ENCODE data around the gene PPP3R1.

PPP3R1 gene

GRCh38 chr2:68151037-68151436 lies 101.3 kb downstream of the PPP3R1 start:
- Histone ChIP-seq H3K4me1 (ENCODE audit: control insufficient read depth, insufficient read depth, low read length) (0 out of 2 replicates have a peak, but pooled peaks cover 3% of the 10 kb centered on the region), H3K27ac (ENCODE audit: extremely low read depth, low read depth, low read length) (no peak overlapping the region), H3K4me3 (ENCODE audit: low read depth, low read length) (no peak overlapping the region), H3K9me3 (ENCODE audit: control insufficient read depth, insufficient read depth, low read depth, low read length) (no peaks in the 10 kb centered on the region), H3K36me3 (ENCODE audit: control insufficient read depth in 2 of 2, insufficient read depth in 1 of 2, low read length in 2 of 2) (no peaks in the 10 kb centered on the region; a peak in 2 of 3 replicates)
- CTCF ChIA-PET, result interaction anchor here (0.7 to 1.2 kb wide), 2 partner anchors 29 to 445 kb away, joined by 3 read pairs; no protein-coding TSS in a partner anchor
- POLR2A ChIA-PET, result no interaction called here
- TF ChIP-seq ZNF610 (tag by site-specific recombination; IDR thresholded peaks at IDR 0.05; ENCODE audit: borderline replicate concordance) (no peak), ZNF626 (tag by site-specific recombination; IDR thresholded peaks at IDR 0.05) (no peak), RBAK (tag by site-specific recombination; IDR thresholded peaks at IDR 0.05) (no peak), ZNF112 (tag by site-specific recombination; IDR thresholded peaks at IDR 0.05) (no peak), ZNF138 (tag by site-specific recombination; IDR thresholded peaks at IDR 0.05; ENCODE audit: borderline replicate concordance) (no peak), ZNF518A (tag by site-specific recombination; conservative IDR thresholded peaks at IDR 0.05; ENCODE audit: low read depth) (no peak), ZNF768 (tag by site-specific recombination; IDR thresholded peaks at IDR 0.05) (no peak), ZNF19 (tag by site-specific recombination; IDR thresholded peaks at IDR 0.05; ENCODE audit: low read depth) (no peak), ZNF350 (tag by site-specific recombination; IDR thresholded peaks at IDR 0.05) (no peak), PRDM2 (tag by site-specific recombination; IDR thresholded peaks at IDR 0.05; ENCODE audit: borderline replicate concordance) (no peak), ZBTB1 (tag by site-specific recombination; IDR thresholded peaks at IDR 0.05) (no peak), ZNF488 (tag by site-specific recombination; IDR thresholded peaks at IDR 0.05) (no peak), KLF17 (tag by site-specific recombination; IDR thresholded peaks at IDR 0.05) (no peak), SALL2 (tag by site-specific recombination; IDR thresholded peaks at IDR 0.05; ENCODE audit: borderline replicate concordance) (no peak), AEBP2 (tag by site-specific recombination; IDR thresholded peaks at IDR 0.05; ENCODE audit: borderline replicate concordance) (no peak), ZSCAN5A (tag by site-specific recombination; IDR thresholded peaks at IDR 0.05) (no peak)
